Measurements from ENCODE around the gene ACE. TPM values are rescaled to one million over a fixed set of nuclear protein-coding genes. Genes with fewer than 3 reads are reported as not detected.

ACE gene
- total RNA-seq, 1 donor from 2014 or later = 0.42 TPM

DNA sequence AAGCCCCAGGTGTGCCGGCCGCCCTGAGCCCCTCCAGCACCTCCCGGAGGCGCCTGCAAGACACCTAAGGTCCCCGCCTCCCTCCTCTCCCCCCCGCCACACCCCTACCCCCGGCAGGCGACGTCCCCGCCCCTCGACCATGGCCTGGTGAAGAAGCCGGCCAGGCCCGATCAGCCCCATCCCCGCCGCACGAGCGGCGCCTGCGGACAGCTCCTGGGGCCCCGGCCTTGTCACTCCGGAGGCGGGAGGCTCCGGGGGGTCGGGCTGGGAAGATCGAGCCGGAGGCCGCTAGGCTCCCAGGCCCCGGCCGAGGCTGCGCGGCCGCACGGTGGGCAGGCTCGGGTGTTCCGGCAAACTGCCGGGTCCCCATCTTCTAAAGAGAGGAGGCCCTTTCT is 405 bp upstream of the ACE start:
- Mint-ChIP-seq H3K27ac (ENCODE audit: unreplicated experiment) (no peak overlapping the region), H3K27me3 (ENCODE audit: low read depth) (peaks cover 70% of the 10 kb centered on the region), H3K9me3 (no peaks in the 10 kb centered on the region), H3K4me1 (peaks cover 4% of the 10 kb centered on the region), H3K4me3 (peak overlapping the region; percentile 65), H3K36me3 (ENCODE audit: low read depth) (no peaks in the 10 kb centered on the region)
- TF ChIP-seq, protein P1, sequence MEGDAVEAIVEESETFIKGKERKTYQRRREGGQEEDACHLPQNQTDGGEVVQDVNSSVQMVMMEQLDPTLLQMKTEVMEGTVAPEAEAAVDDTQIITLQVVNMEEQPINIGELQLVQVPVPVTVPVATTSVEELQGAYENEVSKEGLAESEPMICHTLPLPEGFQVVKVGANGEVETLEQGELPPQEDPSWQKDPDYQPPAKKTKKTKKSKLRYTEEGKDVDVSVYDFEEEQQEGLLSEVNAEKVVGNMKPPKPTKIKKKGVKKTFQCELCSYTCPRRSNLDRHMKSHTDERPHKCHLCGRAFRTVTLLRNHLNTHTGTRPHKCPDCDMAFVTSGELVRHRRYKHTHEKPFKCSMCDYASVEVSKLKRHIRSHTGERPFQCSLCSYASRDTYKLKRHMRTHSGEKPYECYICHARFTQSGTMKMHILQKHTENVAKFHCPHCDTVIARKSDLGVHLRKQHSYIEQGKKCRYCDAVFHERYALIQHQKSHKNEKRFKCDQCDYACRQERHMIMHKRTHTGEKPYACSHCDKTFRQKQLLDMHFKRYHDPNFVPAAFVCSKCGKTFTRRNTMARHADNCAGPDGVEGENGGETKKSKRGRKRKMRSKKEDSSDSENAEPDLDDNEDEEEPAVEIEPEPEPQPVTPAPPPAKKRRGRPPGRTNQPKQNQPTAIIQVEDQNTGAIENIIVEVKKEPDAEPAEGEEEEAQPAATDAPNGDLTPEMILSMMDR (conservative IDR thresholded peaks at IDR 0.05) = no peak
- DNase-seq (ENCODE audit: low read depth, low spot score) = peak; percentile 20

DNA sequence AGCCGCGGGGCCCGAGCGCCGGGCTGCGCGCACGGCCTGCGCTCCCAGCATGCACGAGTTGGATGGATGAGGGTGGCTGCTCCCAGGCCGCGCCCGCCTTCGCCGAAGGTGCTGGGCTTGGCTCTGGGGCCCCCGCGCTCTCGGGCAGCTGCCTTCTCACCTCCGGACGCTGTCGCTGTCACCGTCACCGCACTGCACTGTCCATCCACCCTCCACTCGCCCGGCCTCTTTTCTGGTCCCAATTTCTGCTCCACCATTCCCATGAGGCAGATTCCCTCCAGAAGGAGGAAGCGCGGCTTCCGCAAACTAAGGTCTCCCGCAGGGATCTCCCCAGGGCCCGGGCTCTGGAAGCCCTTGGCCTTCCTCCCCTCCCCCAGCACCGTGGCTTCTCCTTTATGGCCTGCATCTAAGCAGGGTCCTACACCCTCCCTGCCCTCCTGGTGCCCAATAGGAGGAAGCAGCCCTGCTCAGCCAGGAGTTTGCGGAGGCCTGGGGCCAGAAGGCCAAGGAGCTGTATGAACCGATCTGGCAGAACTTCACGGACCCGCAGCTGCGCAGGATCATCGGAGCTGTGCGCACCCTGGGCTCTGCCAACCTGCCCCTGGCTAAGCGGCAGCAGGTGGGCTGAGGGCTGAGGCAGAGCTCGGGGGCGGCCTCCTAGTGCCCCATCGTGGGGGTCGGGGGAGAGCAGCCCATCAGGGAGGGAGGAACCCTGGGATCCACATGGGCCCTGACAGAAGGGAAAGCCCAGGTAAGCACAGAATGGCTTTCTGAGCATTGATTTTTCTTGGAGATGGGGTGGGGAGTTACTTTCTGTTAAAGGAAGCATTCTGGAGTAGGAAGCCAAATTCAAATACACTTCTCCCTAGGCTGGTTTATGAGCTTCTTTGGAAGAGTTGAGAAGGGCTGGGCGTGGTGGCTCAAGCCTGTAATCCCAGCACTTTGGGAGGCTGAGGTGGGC is 899 bp downstream of the ACE start:
- TF ChIP-seq, protein P1 (conservative IDR thresholded peaks at IDR 0.05) = no peak
- H3K9me3 Mint-ChIP-seq = no peaks in the 10 kb centered on the region
- peaks cover 58% of the 10 kb centered on the region for H3K27me3 Mint-ChIP-seq (ENCODE audit: low read depth)
- H3K36me3 Mint-ChIP-seq (ENCODE audit: low read depth) = no peaks in the 10 kb centered on the region
- no peak overlapping the region for H3K27ac Mint-ChIP-seq (ENCODE audit: unreplicated experiment)
- peak overlapping the region; percentile 90 for H3K4me3 Mint-ChIP-seq
- H3K4me1 Mint-ChIP-seq = peaks cover 4% of the 10 kb centered on the region
- no peak for DNase-seq (ENCODE audit: low read depth, low spot score)

DNA sequence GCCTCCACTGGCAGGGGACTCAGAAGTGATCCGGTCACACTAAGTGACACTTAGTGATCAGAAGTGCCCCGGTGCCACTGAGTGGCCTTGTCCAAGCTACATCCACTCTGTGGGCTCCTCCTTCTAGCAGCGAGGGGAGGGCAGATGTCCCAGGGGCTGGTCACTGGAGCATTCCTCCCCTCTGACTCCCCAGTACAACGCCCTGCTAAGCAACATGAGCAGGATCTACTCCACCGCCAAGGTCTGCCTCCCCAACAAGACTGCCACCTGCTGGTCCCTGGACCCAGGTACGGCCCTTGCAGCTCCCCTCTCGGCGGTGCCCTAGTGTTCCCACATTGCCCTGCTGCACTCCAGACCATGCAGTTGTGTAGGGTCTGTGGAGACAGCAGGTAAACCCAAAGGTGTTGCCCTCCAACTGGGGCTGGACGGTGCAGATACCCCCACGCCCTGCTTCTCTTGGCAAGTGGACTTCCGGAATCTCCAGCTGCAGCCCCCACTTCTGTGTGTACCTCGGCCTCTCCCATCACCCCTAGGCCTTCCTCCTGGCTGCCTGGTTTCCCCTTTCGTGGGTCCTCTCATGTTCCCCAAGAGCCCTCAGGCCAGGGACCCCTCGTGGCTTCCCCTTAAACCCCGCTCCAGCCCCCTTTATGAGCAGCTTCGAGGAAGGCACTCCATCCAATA is 2.1 kb downstream of the ACE start:
- H3K27me3 Mint-ChIP-seq (ENCODE audit: low read depth) = peaks cover 53% of the 10 kb centered on the region
- no peak overlapping the region for H3K27ac Mint-ChIP-seq (ENCODE audit: unreplicated experiment)
- H3K36me3 Mint-ChIP-seq (ENCODE audit: low read depth) = no peaks in the 10 kb centered on the region
- H3K9me3 Mint-ChIP-seq = no peaks in the 10 kb centered on the region
- peak overlapping the region; percentile 81 for H3K4me3 Mint-ChIP-seq
- H3K4me1 Mint-ChIP-seq = peaks cover 4% of the 10 kb centered on the region
- DNase-seq (ENCODE audit: low read depth, low spot score) = peak; percentile 57
- TF ChIP-seq, protein P1 (conservative IDR thresholded peaks at IDR 0.05) = peak; percentile 75

DNA sequence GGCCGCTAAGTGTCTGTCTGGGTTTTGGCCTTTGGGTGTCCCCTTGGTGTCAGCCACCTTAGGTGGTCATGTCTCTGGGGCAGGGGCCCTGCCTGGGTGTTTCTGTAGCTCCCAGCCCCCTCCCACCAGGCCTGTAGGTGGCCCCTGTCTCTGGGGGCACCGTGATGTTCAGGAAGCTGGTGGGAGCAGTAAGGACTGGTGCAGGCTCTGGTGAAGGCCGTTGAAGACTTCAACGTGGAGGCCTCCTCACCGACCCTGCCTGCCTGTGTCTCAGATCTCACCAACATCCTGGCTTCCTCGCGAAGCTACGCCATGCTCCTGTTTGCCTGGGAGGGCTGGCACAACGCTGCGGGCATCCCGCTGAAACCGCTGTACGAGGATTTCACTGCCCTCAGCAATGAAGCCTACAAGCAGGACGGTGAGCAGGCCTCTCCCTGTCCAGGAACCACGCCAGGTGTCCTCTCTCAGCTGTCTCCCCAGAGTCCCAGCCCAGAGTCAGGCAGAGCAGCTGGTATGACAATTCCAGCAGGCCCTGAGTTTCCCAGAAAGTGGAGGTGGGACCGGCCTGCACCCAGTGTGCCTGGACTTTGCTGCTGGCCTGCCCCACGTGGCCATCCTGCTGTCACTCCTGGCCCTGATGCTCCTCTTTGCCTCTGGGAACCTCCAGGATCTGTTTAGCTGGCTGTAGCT is 2.8 kb downstream of the ACE start:
- H3K4me3 Mint-ChIP-seq = peak overlapping the region; percentile 81
- peaks cover 46% of the 10 kb centered on the region for H3K27me3 Mint-ChIP-seq (ENCODE audit: low read depth)
- H3K9me3 Mint-ChIP-seq = no peaks in the 10 kb centered on the region
- no peaks in the 10 kb centered on the region for H3K36me3 Mint-ChIP-seq (ENCODE audit: low read depth)
- H3K27ac Mint-ChIP-seq (ENCODE audit: unreplicated experiment) = no peak overlapping the region
- H3K4me1 Mint-ChIP-seq = peaks cover 4% of the 10 kb centered on the region
- TF ChIP-seq, protein P1 (conservative IDR thresholded peaks at IDR 0.05) = no peak
- DNase-seq (ENCODE audit: low read depth, low spot score) = no peak

DNA sequence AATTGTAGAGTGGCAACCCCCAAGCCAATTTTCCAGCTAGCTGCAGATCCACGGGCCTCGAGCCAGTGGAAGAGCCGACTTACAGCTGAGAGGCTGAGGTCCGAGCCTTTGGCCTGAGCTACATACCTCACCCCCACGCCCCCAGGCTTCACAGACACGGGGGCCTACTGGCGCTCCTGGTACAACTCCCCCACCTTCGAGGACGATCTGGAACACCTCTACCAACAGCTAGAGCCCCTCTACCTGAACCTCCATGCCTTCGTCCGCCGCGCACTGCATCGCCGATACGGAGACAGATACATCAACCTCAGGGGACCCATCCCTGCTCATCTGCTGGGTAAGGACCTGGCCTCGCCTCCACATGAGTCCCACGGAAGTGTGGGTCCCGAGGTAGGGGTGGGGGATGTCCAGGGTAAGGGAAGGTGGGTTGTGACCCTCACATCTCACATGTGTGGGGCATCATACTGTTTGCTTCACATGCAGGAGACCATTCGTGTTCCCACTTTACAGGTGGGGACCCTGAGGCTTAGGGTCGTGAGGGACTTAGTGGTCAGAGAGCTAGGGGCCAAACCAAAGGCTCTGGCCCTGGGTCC is 3.4 kb downstream of the ACE start:
- Mint-ChIP-seq H3K36me3 (ENCODE audit: low read depth) (no peaks in the 10 kb centered on the region), H3K9me3 (no peaks in the 10 kb centered on the region), H3K4me3 (no peak overlapping the region), H3K27me3 (ENCODE audit: low read depth) (peaks cover 39% of the 10 kb centered on the region), H3K4me1 (peaks cover 4% of the 10 kb centered on the region), H3K27ac (ENCODE audit: unreplicated experiment) (no peak overlapping the region)
- TF ChIP-seq, protein P1 (conservative IDR thresholded peaks at IDR 0.05) = no peak
- DNase-seq (ENCODE audit: low read depth, low spot score) = no peak
